GM19467 (cell line): Measurements from ENCODE around the gene THBS3.
"Not testable (repeated sequence)": the region's sequence is repeated elsewhere in the genome, so short reads cannot be mapped to it uniquely, and the experiment has no call there.

Experiments used
- ATAC-seq: cut with Tn5 transposase; IDR thresholded peaks from one replicate; pipeline ENCODE4 v1.9.1; 2021; ENCODE audit warnings: mild to moderate bottlenecking, moderate library complexity; ENCODE audit not compliant: unreplicated experiment

The THBS3 gene

GRCh38 chr1:155208541-155209311 is 1.0 kb upstream of the THBS3 start, which contains the start of gene MTX1:
MTX1 (plus strand) TSS chr1:155208695; CDS start chr1:155208805, 110 bp downstream.
- ATAC-seq = peak; percentile 50

GRCh38 chr1:155206891-155207805 is 549 bp downstream of the THBS3 start:
- ATAC-seq = no peak

- ATAC-seq = no peak
Measured at GRCh38 chr1:155205969-155206593, 1.6 kb downstream of the THBS3 start.

GRCh38 chr1:155205035-155205434 is 2.7 kb downstream of the THBS3 start:
- no peak for ATAC-seq

- no peak for ATAC-seq
Measured at GRCh38 chr1:155202731-155203515, 4.8 kb downstream of the THBS3 start.

GRCh38 chr1:155202198-155202597 is 5.5 kb downstream of the THBS3 start:
- ATAC-seq = no peak

- ATAC-seq = no peak
Measured at GRCh38 chr1:155200920-155201319, 6.8 kb downstream of the THBS3 start.

- ATAC-seq = no peak
Measured at GRCh38 chr1:155199792-155200191, 7.9 kb downstream of the THBS3 start.

- no peak for ATAC-seq
Measured at GRCh38 chr1:155198547-155198906, 9.2 kb downstream of the THBS3 start.

- no peak for ATAC-seq
Measured at GRCh38 chr1:155197901-155198546, 9.7 kb downstream of the THBS3 start.

- ATAC-seq = no peak
Measured at GRCh38 chr1:155196893-155197638, 10.6 kb downstream of the THBS3 start.

- ATAC-seq = no peak
Measured at GRCh38 chr1:155196103-155196892, 11.4 kb downstream of the THBS3 start.

GRCh38 chr1:155195201-155196102 is 12.2 kb downstream of the THBS3 start:
- no peak for ATAC-seq

GRCh38 chr1:155193991-155194240 is 13.8 kb downstream of the THBS3 start:
- not testable (repeated sequence) for ATAC-seq

- peak; percentile 73 for ATAC-seq
Measured at GRCh38 chr1:155193275-155193990, 14.3 kb downstream of the THBS3 start.

- ATAC-seq = no peak
Measured at GRCh38 chr1:155192346-155193274, 15.1 kb downstream of the THBS3 start.
